GM19240 (cell line): Measurements from ENCODE around the gene PHLDB1.
"Not testable (repeated sequence)": the region's sequence is repeated elsewhere in the genome, so short reads cannot be mapped to it uniquely, and the experiment has no call there.

Source experiments
- DNase-seq: peaks from one replicate; pipeline ENCODE4 v3.0.0; 2011; ENCODE audit warnings: low spot score; ENCODE audit not compliant: insufficient read length

Gene PHLDB1

DNA sequence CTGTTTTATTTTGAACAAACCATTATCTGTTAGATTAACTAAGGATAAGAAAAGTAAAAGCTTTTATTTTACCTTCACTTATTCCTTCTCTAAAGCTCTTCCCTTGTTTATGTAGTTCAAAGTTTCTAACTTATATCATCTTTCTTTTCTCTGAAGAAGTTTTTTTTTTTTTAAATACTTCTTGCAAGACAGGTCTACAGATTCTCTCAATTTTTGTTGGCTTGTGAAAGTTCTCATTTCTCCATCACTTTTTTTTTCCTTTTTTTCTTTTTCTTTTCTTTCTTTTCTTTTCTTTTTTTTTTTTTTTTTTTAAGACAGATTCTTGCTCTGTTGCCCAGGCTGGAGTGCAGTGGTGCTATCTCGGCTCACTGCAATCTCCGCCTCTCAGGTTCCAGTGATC is 76.8 kb downstream of the PHLDB1 start:
- no peak for DNase-seq

DNA sequence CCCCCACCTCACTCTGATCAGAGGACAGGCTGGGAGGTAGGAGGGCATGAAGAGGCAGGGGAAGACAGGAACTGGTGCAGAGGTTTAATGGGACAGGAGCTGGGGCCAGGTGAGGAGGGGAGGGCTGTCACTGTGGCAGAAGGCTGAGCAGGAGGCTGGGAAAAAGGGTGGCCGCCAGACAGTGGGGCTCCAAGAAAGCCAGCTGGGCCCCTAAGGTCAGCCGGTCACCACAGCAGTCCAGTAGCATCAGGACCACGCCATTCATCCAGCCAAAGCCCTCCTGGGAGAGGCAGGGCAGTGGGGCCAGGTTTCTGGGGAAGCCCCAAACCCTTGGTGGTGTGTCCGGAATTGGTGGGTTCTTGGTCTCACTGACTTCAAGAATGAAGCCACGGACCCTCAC is 80.5 kb downstream of the PHLDB1 start:
- no peak for DNase-seq

GRCh38 chr11:118688339-118688738 is 80.9 kb downstream of the PHLDB1 start:
- not testable (repeated sequence) for DNase-seq

DNA sequence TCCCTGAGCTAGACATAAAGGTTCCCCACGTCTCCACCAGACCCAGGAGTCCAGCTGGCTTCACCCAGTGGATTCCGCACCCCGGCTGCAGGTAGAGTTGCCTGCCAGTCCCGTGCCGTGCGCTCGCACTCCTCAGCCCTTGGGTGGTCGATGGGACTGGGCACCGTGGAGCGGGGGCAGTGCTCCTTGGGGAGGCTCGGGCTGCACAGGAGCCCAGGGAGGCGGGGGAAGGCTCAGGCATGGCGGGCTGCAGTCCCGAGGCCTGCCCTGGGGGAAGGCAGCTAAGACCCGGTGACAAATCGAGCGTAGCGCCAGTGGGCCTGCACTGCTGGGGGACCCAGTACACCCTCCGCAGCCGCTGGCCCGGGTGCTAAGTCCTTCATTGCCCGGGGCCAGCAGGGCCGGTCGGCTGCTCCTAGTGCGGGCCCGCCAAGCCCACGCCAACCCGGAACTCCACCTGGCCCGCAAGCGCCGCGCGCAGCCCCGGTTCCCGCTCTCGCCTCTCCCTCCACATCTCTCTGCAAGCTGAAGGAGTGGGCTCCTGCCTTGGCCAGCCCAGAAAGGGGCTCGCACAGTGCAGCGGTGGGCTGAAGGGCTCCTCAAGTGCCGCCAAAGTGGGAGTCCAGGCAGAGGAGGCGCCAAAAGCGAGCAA is 81.6 kb downstream of the PHLDB1 start:
- no peak for DNase-seq

DNA sequence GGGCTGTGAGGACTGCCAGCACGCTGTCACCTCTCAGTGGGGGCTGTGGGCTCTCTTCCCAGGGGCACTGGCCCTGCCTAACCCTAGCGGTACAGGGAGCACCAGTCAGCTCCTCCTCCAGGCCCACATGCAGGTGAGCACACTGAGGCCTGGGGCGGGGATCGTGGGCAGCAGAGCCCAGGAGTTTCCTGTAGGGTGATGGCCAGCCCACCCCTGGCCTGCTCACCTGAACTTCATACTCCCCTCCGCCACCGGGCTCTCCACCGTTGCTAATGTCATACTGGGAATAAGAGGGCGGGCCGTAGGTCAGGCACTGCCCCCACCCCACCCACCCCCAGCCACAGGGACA is 82.1 kb downstream of the PHLDB1 start:
- no peak for DNase-seq

GRCh38 chr11:118689852-118690552 is 82.6 kb downstream of the PHLDB1 start:
- DNase-seq: peak; percentile 62

DNA sequence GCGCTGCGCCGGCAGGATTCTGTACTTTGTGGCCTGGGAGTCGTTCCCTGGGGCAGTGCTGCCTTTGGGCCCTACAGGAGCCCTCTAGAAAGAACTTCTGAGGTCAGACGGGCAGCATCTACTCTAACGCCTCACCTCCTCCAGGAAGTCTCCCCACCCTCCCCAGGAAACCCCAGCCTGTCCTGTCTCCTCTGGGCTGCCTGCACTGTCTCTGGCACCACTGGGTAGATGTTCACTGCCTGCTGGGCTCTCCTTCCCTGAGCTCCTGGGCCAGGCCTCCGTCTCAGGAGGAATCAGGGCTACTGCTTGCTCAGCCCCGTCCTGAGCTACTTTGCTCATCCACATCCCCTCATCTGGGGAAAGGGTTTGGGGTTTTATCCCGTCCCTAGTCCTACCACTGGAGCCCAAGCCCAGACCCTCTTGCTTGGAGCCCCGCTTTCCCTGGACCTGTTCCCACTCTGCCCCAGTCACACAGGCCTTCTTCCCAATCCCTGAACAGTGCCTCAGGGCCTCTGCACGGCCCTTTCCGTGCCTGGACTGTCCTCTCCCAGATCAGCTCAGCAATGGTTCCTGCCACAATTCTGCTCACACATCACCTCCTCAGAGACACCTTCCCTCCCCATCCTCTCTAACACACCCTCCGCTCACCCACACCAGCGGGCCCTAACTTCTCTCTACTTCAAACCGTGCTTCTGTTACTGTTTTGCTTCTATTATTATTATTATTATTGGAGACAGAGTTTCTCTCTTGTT is 83.3 kb downstream of the PHLDB1 start:
- no peak for DNase-seq

- DNase-seq: no peak
Observed at GRCh38 chr11:118691926-118692830, 84.8 kb downstream of the PHLDB1 start.

GRCh38 chr11:118694185-118694584 is 86.8 kb downstream of the PHLDB1 start:
- DNase-seq: no peak

GRCh38 chr11:118694771-118695170 is 87.4 kb downstream of the PHLDB1 start:
- DNase-seq: no peak

GRCh38 chr11:118696673-118697226 is 89.3 kb downstream of the PHLDB1 start:
- no peak for DNase-seq

DNA sequence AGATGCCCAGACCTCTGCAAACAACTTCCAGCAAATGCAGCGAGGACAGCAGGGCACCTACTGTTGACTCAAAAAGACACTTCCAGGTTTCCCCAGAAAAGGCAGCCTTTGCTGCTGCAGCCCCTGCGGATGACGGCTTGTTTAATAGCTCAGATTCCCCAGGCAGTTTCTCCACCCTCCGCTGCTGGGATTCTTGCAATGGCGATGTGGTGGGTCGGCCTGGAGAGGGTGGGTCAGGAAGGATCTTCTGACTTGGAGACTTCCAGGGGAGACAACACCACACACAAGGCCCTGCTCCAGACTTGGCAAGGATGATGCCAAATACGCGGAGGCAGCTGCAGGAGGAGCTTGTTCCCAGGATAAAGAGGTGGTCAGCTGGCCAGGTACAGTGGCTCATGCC is 89.9 kb downstream of the PHLDB1 start:
- no peak for DNase-seq

DNA sequence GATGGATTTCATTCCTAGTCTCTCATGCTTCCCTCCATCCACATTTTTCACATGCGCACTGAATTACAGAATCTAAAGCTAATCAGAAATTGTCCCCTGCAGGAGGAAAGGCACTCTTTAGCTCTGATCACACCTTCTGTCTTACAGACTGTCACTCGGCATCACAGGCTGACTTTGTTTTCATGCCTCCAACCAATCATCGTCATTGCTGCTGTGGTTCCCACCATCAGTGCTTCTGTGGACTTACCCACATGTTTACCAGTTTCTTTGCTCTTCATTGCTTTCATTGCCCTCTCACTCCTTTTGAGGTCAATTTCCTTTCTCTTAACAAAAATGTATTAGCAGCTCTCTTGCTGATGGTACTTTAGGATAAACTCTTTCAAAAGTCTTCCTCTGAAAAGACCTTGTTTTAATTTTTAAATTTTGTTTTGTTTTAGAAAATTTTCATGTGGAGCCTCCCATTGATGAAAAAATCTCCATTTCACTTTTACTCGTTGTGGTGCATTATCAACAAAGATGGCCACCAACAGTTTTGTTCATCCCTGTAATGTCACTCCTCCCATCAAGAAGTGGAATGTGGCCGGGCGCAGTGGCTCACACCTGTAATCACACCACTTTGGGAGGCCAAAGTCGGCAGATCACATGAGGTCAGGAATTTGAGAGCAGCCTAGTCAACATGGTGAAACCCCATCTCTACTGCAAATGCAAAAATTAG is 92.2 kb downstream of the PHLDB1 start:
- no peak for DNase-seq

- DNase-seq: no peak
Observed at GRCh38 chr11:118703563-118704106, 96.2 kb downstream of the PHLDB1 start.

GRCh38 chr11:118705111-118705741 is 97.8 kb downstream of the PHLDB1 start:
- DNase-seq: no peak

GRCh38 chr11:118705791-118706545 is 98.6 kb downstream of the PHLDB1 start:
- DNase-seq: no peak

GRCh38 chr11:118706546-118706825 is 99.1 kb downstream of the PHLDB1 start:
- no peak for DNase-seq
